WTC11 (cell line): ENCODE results near the gene INPP4B. TPM values are rescaled to one million over a fixed set of nuclear protein-coding genes. Genes with fewer than 3 reads are reported as not detected.

Experiments used
- ATAC-seq: fragments of 200-7000 bp; cut with Tn5 transposase; 2 replicates; pipeline ENCODE4 v1.10.0; 2021; ENCODE audit warnings: mild to moderate bottlenecking, moderate library complexity
- CTCF ChIA-PET: fragments of 300-600 bp; sonication (Branson Sonifier 250); formaldehyde crosslinking; loops from one replicate; lab custom pipeline; 2021; ENCODE audit warnings: antibody characterized with exemption; lab: Charles Lee
- POLR2A ChIA-PET: fragments of 350-600 bp; sonication (Branson Sonifier 250); formaldehyde crosslinking; loops from one replicate; lab custom pipeline; 2021; ENCODE audit warnings: antibody characterized with exemption; lab: Charles Lee
- DNase-seq: peaks from one replicate; pipeline ENCODE4 v3.0.0; 2021; ENCODE audit warnings: low spot score
- H3K27ac Mint-ChIP-seq: 2 replicates; pipeline ENCODE4 v1.8.0; 2021; ENCODE audit warnings: mixed read lengths
- H3K27me3 Mint-ChIP-seq: 2 replicates; pipeline ENCODE4 v1.8.0; 2021; ENCODE audit warnings: low read depth, mild to moderate bottlenecking, moderate library complexity, mixed read lengths
- H3K36me3 Mint-ChIP-seq: 2 replicates; pipeline ENCODE4 v1.8.0; 2021; ENCODE audit warnings: mixed read lengths
- H3K4me1 Mint-ChIP-seq: 2 replicates; pipeline ENCODE4 v1.8.0; 2022; ENCODE audit warnings: mixed read lengths
- H3K4me3 Mint-ChIP-seq: 2 replicates; pipeline ENCODE4 v1.8.0; 2021; ENCODE audit warnings: mild to moderate bottlenecking, moderate library complexity, mixed read lengths
- H3K9me3 Mint-ChIP-seq: 2 replicates; pipeline ENCODE4 v1.8.0; 2021; ENCODE audit warnings: mixed read lengths
- ESRRA ChIP-seq: sonication (generic); formaldehyde crosslinking; IDR thresholded peaks from 2 replicates; pipeline ENCODE4 v1.8.1; 2022; ENCODE audit warnings: mild to moderate bottlenecking, missing genetic modification reagents, borderline replicate concordance
- FOXJ3 ChIP-seq: sonication (generic); formaldehyde crosslinking; IDR thresholded peaks from 2 replicates; pipeline ENCODE4 v1.9.0; 2021; ENCODE audit warnings: missing genetic modification reagents, mild to moderate bottlenecking, borderline replicate concordance
- FOXK1 ChIP-seq: sonication (generic); formaldehyde crosslinking; IDR thresholded peaks from 2 replicates; pipeline ENCODE4 v1.8.0; 2022; ENCODE audit warnings: mild to moderate bottlenecking, moderate library complexity, missing genetic modification reagents
- KAT7 ChIP-seq: sonication (generic); formaldehyde crosslinking; IDR thresholded peaks from 2 replicates; pipeline ENCODE4 v1.8.1; 2023; ENCODE audit warnings: missing genetic modification reagents, mild to moderate bottlenecking, borderline replicate concordance
- OVOL2 ChIP-seq: fragments of 250-450 bp; sonication (Bioruptor Pico); IDR thresholded peaks from 2 replicates; pipeline ENCODE4 v1.9.0; 2021; ENCODE audit warnings: mild to moderate bottlenecking, borderline replicate concordance
- SP1 ChIP-seq: sonication (generic); formaldehyde crosslinking; conservative IDR thresholded peaks from 2 replicates; pipeline ENCODE4 v1.8.1; 2022; ENCODE audit warnings: missing genetic modification reagents
- TCF7 ChIP-seq: sonication (generic); formaldehyde crosslinking; IDR thresholded peaks from 2 replicates; pipeline ENCODE4 v1.8.0; 2022; ENCODE audit warnings: mild to moderate bottlenecking, low read depth, missing genetic modification reagents, moderate library complexity
- ZNF219 ChIP-seq: sonication (generic); formaldehyde crosslinking; IDR thresholded peaks from 2 replicates; pipeline ENCODE4 v1.8.0; 2023; ENCODE audit warnings: missing genetic modification reagents, mild to moderate bottlenecking, borderline replicate concordance
- ZNF263 ChIP-seq: sonication (generic); formaldehyde crosslinking; IDR thresholded peaks from 2 replicates; pipeline ENCODE4 v1.8.1; 2022; ENCODE audit warnings: low read depth, mild to moderate bottlenecking, moderate library complexity, missing genetic modification reagents
- ZNF671 ChIP-seq: fragments of 250-450 bp; sonication (Bioruptor Pico); IDR thresholded peaks from 2 replicates; pipeline ENCODE4 v1.8.0; 2021; ENCODE audit warnings: mild to moderate bottlenecking
- total RNA-seq: library from RNA; stranded (reverse); gene quantifications from 3 replicates; pipeline ENCODE4 v1.2.3, GENCODE V29; 2021
- TF ChIP-seq, protein P1 (sequence below): fragments of 250-450 bp; sonication (Bioruptor Pico); IDR thresholded peaks from 2 replicates; pipeline ENCODE4 v2.1.2; 2022; ENCODE audit warnings: mild to moderate bottlenecking, moderate library complexity
- TF ChIP-seq, protein P2 (sequence below): fragments of 250-450 bp; sonication (Bioruptor Pico); IDR thresholded peaks from 2 replicates; pipeline ENCODE4 v1.9.0; 2021; ENCODE audit warnings: mild to moderate bottlenecking
- TF ChIP-seq, protein P3 (sequence below): fragments of 250-450 bp; sonication (Bioruptor Pico); conservative IDR thresholded peaks from 2 replicates; pipeline ENCODE4 v1.9.0; 2021; ENCODE audit warnings: mild to moderate bottlenecking
- TF ChIP-seq, protein P4 (sequence below): sonication (generic); formaldehyde crosslinking; IDR thresholded peaks from 2 replicates; pipeline ENCODE4 v1.8.0; 2023; ENCODE audit warnings: missing genetic modification reagents, mild to moderate bottlenecking, borderline replicate concordance
- TF ChIP-seq, protein P5 (sequence below): sonication (generic); formaldehyde crosslinking; IDR thresholded peaks from 2 replicates; pipeline ENCODE4 v1.8.0; 2022; ENCODE audit warnings: mild to moderate bottlenecking, missing genetic modification reagents

Gene INPP4B
- total RNA-seq, 1 experiment from 2014 or later: 0.92 TPM

DNA sequence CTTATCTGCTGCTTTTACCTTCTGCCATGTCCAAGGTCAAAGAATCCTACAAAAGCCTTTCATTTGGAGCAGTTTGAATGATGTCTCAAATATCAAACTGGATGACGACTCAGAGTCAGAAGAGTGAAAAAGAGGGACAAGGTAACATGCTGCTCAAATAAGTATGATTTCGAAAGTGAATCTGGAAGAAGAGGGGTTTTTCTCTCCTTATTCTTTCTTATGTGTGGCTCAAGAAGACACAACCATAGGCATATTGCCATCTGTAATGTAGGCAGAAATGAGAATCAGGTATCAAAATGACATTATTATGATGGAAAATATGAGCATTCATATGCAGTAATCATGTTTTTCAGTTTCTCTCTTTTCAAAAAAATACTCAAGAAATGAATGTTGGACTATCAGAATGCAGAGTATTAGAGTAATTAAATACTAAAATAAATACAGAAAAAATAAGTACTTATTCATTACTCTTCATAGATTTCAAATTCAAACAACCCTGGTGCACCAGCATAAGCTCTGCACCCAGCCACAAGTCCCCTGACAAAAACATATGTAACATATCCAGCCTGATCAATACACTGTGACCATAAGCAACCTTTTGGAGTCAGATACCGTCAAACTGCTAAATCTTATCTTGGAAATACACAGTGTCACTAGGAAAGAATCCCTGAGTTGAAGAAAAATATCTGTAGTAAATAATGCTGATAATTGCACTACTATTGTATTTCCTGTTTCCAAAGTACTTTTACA lies 468.6 kb downstream of the INPP4B start:
- H3K36me3 Mint-ChIP-seq: no peaks in the 10 kb centered on the region
- no peak overlapping the region for H3K4me3 Mint-ChIP-seq
- H3K27ac Mint-ChIP-seq: no peak overlapping the region
- no peak for ATAC-seq
- TF ChIP-seq, protein P1, sequence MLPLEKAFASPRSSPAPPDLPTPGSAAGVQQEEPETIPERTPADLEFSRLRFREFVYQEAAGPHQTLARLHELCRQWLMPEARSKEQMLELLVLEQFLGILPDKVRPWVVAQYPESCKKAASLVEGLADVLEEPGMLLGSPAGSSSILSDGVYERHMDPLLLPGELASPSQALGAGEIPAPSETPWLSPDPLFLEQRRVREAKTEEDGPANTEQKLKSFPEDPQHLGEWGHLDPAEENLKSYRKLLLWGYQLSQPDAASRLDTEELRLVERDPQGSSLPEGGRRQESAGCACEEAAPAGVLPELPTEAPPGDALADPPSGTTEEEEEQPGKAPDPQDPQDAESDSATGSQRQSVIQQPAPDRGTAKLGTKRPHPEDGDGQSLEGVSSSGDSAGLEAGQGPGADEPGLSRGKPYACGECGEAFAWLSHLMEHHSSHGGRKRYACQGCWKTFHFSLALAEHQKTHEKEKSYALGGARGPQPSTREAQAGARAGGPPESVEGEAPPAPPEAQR (CRISPR knock-in tag): no peak
- TF ChIP-seq ZNF263 (no peak), FOXK1 (no peak), ZNF219 (CRISPR knock-in tag) (no peak), KAT7 (CRISPR knock-in tag) (no peak), ESRRA (CRISPR knock-in tag) (no peak)
- TF ChIP-seq, protein P2, sequence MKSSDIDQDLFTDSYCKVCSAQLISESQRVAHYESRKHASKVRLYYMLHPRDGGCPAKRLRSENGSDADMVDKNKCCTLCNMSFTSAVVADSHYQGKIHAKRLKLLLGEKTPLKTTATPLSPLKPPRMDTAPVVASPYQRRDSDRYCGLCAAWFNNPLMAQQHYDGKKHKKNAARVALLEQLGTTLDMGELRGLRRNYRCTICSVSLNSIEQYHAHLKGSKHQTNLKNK: no peak
- TF ChIP-seq, all 79 proteins: peak for 0
- Mint-ChIP-seq H3K4me1 (peaks cover 16% of the 10 kb centered on the region), H3K9me3 (no peaks in the 10 kb centered on the region), H3K27me3 (no peaks in the 10 kb centered on the region)
- POLR2A ChIA-PET: no interaction called here
- DNase-seq: no peak
- CTCF ChIA-PET: no interaction called here

DNA sequence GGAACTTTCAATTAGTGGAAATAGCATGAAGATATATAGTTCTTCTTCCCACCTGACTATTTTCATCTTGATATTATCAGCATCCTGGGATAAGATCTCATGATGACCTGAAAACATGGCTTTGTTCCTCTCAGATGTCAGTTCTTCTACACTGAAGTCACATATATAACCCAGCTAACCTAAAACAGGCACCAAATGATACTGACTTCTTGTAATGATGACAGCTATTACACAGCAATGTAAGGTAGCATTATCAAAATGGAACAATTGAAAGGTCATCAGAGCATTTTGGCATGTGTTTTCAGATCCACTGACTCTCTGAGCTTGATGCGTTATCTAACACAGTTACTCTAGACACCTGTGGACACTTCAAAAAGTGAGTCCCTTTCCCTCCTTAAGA lies 469.9 kb downstream of the INPP4B start:
- H3K27me3 Mint-ChIP-seq: no peaks in the 10 kb centered on the region
- H3K4me3 Mint-ChIP-seq: no peak overlapping the region
- peaks cover 16% of the 10 kb centered on the region for H3K4me1 Mint-ChIP-seq
- ATAC-seq: no peak
- POLR2A ChIA-PET: no interaction called here
- CTCF ChIA-PET: no interaction called here
- H3K36me3 Mint-ChIP-seq: no peaks in the 10 kb centered on the region
- H3K27ac Mint-ChIP-seq: no peak overlapping the region
- TF ChIP-seq, protein P3, sequence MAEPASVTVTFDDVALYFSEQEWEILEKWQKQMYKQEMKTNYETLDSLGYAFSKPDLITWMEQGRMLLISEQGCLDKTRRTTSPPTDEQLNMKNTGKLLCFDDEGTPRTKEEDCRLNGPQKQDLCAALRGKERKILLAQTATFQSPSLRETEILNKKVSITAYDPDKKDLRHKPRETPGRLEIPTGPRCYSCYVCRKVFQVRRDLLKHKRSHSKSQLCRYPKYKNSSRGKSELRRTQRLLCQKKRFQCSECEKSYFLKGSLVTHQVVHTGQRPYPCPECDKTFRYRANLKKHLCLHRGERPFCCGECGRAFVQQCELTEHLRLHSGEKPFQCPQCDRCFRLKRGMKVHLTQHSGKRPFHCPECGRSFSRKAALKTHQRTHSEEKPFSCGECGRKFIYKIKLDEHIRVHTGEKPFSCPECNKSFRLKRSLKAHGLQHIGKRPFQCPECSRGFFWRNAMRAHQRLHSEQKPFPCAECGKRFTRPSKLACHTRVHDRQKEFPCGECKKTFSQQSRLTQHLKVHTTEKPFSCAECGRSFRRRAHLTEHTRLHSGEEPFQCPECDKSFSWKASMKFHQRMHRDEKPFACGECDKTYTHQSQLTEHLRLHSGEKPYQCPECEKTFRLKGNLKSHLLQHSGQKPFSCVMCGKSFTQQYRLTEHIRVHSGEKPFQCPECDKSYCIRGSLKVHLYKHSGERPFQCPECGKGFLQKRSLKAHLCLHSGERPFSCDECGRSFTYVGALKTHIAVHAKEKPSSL (CRISPR knock-in tag): no peak
- TF ChIP-seq, protein P4, sequence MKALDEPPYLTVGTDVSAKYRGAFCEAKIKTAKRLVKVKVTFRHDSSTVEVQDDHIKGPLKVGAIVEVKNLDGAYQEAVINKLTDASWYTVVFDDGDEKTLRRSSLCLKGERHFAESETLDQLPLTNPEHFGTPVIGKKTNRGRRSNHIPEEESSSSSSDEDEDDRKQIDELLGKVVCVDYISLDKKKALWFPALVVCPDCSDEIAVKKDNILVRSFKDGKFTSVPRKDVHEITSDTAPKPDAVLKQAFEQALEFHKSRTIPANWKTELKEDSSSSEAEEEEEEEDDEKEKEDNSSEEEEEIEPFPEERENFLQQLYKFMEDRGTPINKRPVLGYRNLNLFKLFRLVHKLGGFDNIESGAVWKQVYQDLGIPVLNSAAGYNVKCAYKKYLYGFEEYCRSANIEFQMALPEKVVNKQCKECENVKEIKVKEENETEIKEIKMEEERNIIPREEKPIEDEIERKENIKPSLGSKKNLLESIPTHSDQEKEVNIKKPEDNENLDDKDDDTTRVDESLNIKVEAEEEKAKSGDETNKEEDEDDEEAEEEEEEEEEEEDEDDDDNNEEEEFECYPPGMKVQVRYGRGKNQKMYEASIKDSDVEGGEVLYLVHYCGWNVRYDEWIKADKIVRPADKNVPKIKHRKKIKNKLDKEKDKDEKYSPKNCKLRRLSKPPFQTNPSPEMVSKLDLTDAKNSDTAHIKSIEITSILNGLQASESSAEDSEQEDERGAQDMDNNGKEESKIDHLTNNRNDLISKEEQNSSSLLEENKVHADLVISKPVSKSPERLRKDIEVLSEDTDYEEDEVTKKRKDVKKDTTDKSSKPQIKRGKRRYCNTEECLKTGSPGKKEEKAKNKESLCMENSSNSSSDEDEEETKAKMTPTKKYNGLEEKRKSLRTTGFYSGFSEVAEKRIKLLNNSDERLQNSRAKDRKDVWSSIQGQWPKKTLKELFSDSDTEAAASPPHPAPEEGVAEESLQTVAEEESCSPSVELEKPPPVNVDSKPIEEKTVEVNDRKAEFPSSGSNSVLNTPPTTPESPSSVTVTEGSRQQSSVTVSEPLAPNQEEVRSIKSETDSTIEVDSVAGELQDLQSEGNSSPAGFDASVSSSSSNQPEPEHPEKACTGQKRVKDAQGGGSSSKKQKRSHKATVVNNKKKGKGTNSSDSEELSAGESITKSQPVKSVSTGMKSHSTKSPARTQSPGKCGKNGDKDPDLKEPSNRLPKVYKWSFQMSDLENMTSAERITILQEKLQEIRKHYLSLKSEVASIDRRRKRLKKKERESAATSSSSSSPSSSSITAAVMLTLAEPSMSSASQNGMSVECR (CRISPR knock-in tag): no peak
- TF ChIP-seq, protein P5, sequence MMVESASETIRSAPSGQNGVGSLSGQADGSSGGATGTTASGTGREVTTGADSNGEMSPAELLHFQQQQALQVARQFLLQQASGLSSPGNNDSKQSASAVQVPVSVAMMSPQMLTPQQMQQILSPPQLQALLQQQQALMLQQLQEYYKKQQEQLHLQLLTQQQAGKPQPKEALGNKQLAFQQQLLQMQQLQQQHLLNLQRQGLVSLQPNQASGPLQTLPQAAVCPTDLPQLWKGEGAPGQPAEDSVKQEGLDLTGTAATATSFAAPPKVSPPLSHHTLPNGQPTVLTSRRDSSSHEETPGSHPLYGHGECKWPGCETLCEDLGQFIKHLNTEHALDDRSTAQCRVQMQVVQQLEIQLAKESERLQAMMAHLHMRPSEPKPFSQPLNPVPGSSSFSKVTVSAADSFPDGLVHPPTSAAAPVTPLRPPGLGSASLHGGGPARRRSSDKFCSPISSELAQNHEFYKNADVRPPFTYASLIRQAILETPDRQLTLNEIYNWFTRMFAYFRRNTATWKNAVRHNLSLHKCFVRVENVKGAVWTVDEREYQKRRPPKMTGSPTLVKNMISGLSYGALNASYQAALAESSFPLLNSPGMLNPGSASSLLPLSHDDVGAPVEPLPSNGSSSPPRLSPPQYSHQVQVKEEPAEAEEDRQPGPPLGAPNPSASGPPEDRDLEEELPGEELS (CRISPR knock-in tag): no peak
- no peak for TF ChIP-seq TCF7 (CRISPR knock-in tag)
- no peak for TF ChIP-seq ZNF671 (CRISPR knock-in tag)
- no peak for TF ChIP-seq SP1 (CRISPR knock-in tag)
- no peak for TF ChIP-seq OVOL2 (CRISPR knock-in tag)
- no peak for TF ChIP-seq FOXJ3 (CRISPR knock-in tag)
- peaks cover under 1% of the 10 kb centered on the region for H3K9me3 Mint-ChIP-seq
- DNase-seq: no peak
